Stimulated activated effector memory CD8-positive, alpha-beta T cell treated with anti-CD3 and anti-CD28 coated beads, Interleukin-12 subunit alpha, Interleukin-12 subunit beta, amount 100 ng/mL, for 72 hours (primary cell): ENCODE data around the gene MDK.
"Not testable (repeated sequence)": the region's sequence is repeated elsewhere in the genome, so short reads cannot be mapped to it uniquely, and the experiment has no call there.

Experiments used
- ATAC-seq: fragments of 150-1000 bp; cut with Tn5 transposase; 2 replicates; pipeline ENCODE4 v1.10.0; 2021
- DNase-seq, 2 donors: peaks; one replicate each; pipeline ENCODE4 v3.0.0; 2021 to 2022; ENCODE audit warnings: low spot score in 2 of 2
- H3K27ac Mint-ChIP-seq: one replicate; pipeline ENCODE4 v1.8.0; 2022; ENCODE audit warnings: mild to moderate bottlenecking, mixed read lengths
- H3K36me3 Mint-ChIP-seq: one replicate; pipeline ENCODE4 v1.8.0; 2022; ENCODE audit warnings: mild to moderate bottlenecking, mixed read lengths
- H3K4me1 Mint-ChIP-seq: one replicate; pipeline ENCODE4 v1.8.0; 2022; ENCODE audit warnings: mixed read lengths
- H3K4me3 Mint-ChIP-seq: one replicate; pipeline ENCODE4 v1.8.0; 2022; ENCODE audit warnings: mild to moderate bottlenecking, mixed read lengths
- H3K9me3 Mint-ChIP-seq: one replicate; pipeline ENCODE4 v1.8.0; 2022; ENCODE audit warnings: mixed read lengths

The MDK gene

GRCh38 chr11:46360878-46361277 is 20.6 kb upstream of the MDK start:
- Mint-ChIP-seq H3K9me3 (no peaks in the 10 kb centered on the region), H3K4me3 (peak overlapping the region; percentile 80), H3K4me1 (peaks cover 65% of the 10 kb centered on the region), H3K36me3 (peaks cover 5% of the 10 kb centered on the region), H3K27ac (peak overlapping the region; percentile 96)
- ATAC-seq (peak; percentile 49), DNase-seq (no peak)

- peaks cover 5% of the 10 kb centered on the region for H3K36me3 Mint-ChIP-seq
- H3K27ac Mint-ChIP-seq, result peak overlapping the region; percentile 96
- peak overlapping the region; percentile 80 for H3K4me3 Mint-ChIP-seq
- ATAC-seq (peak; percentile 89), DNase-seq (peak in 1 of 2 donors; percentile 79)
- no peaks in the 10 kb centered on the region for H3K9me3 Mint-ChIP-seq
- peaks cover 58% of the 10 kb centered on the region for H3K4me1 Mint-ChIP-seq
Observed at GRCh38 chr11:46361283-46362155, 19.9 kb upstream of the MDK start.

GRCh38 chr11:46362156-46363030 is 19.1 kb upstream of the MDK start:
- Mint-ChIP-seq H3K9me3 (no peaks in the 10 kb centered on the region), H3K36me3 (peaks cover 5% of the 10 kb centered on the region), H3K4me3 (peak overlapping the region; percentile 80), H3K4me1 (peaks cover 55% of the 10 kb centered on the region), H3K27ac (peak overlapping the region; percentile 96)
- no peak for DNase-seq
- ATAC-seq, result no peak

- peaks cover 53% of the 10 kb centered on the region for H3K4me1 Mint-ChIP-seq
- DNase-seq (no peak), ATAC-seq (no peak)
- H3K36me3 Mint-ChIP-seq, result peaks cover 11% of the 10 kb centered on the region
- peak overlapping the region; percentile 80 for H3K4me3 Mint-ChIP-seq
- H3K27ac Mint-ChIP-seq, result peak overlapping the region; percentile 96
- no peaks in the 10 kb centered on the region for H3K9me3 Mint-ChIP-seq
Observed at GRCh38 chr11:46363031-46363407, 18.4 kb upstream of the MDK start.

- Mint-ChIP-seq H3K4me1 (peaks cover 58% of the 10 kb centered on the region), H3K27ac (peak overlapping the region; percentile 96), H3K9me3 (no peaks in the 10 kb centered on the region), H3K4me3 (peak overlapping the region; percentile 80), H3K36me3 (peaks cover 16% of the 10 kb centered on the region)
- DNase-seq (no peak), ATAC-seq (no peak)
Observed at GRCh38 chr11:46363455-46364005, 17.9 kb upstream of the MDK start.

GRCh38 chr11:46364056-46364455 is 17.4 kb upstream of the MDK start:
- peaks cover 60% of the 10 kb centered on the region for H3K4me1 Mint-ChIP-seq
- H3K36me3 Mint-ChIP-seq, result peaks cover 22% of the 10 kb centered on the region
- no peaks in the 10 kb centered on the region for H3K9me3 Mint-ChIP-seq
- DNase-seq (no peak), ATAC-seq (no peak)
- H3K27ac Mint-ChIP-seq, result peak overlapping the region; percentile 96
- peak overlapping the region; percentile 11 for H3K4me3 Mint-ChIP-seq

- DNase-seq, result no peak
- Mint-ChIP-seq H3K4me3 (no peak overlapping the region), H3K36me3 (peaks cover 29% of the 10 kb centered on the region), H3K9me3 (no peaks in the 10 kb centered on the region), H3K27ac (peak overlapping the region; percentile 96), H3K4me1 (peaks cover 66% of the 10 kb centered on the region)
- ATAC-seq, result no peak
Observed at GRCh38 chr11:46364791-46365190, 16.7 kb upstream of the MDK start.

- Mint-ChIP-seq H3K4me1 (peaks cover 61% of the 10 kb centered on the region), H3K9me3 (no peaks in the 10 kb centered on the region), H3K27ac (no peak overlapping the region), H3K36me3 (peaks cover 39% of the 10 kb centered on the region), H3K4me3 (no peak overlapping the region)
- ATAC-seq (no peak), DNase-seq (no peak)
Observed at GRCh38 chr11:46366260-46366659, 15.2 kb upstream of the MDK start.

- Mint-ChIP-seq H3K4me1 (peaks cover 56% of the 10 kb centered on the region), H3K4me3 (peak overlapping the region; percentile 32), H3K27ac (no peak overlapping the region), H3K9me3 (no peaks in the 10 kb centered on the region), H3K36me3 (peaks cover 42% of the 10 kb centered on the region)
- ATAC-seq (no peak), DNase-seq (no peak)
Observed at GRCh38 chr11:46366661-46367161, 14.8 kb upstream of the MDK start.

GRCh38 chr11:46367244-46367915 is 14.1 kb upstream of the MDK start:
- ATAC-seq (peak; percentile 85), DNase-seq (peak; percentile 72 to 88)
- Mint-ChIP-seq H3K36me3 (peaks cover 49% of the 10 kb centered on the region), H3K27ac (peak overlapping the region; percentile 67), H3K4me1 (peaks cover 51% of the 10 kb centered on the region), H3K9me3 (no peaks in the 10 kb centered on the region), H3K4me3 (peak overlapping the region; percentile 32)

- peak overlapping the region; percentile 67 for H3K27ac Mint-ChIP-seq
- H3K4me1 Mint-ChIP-seq, result peaks cover 45% of the 10 kb centered on the region
- ATAC-seq, result no peak
- no peak overlapping the region for H3K4me3 Mint-ChIP-seq
- peaks cover 54% of the 10 kb centered on the region for H3K36me3 Mint-ChIP-seq
- no peaks in the 10 kb centered on the region for H3K9me3 Mint-ChIP-seq
- no peak for DNase-seq
Observed at GRCh38 chr11:46367916-46368267, 13.6 kb upstream of the MDK start.

GRCh38 chr11:46369458-46370152 is 11.9 kb upstream of the MDK start:
- Mint-ChIP-seq H3K9me3 (no peaks in the 10 kb centered on the region), H3K27ac (peak overlapping the region; percentile 37), H3K4me3 (no peak overlapping the region), H3K36me3 (peaks cover 66% of the 10 kb centered on the region), H3K4me1 (peaks cover 32% of the 10 kb centered on the region)
- ATAC-seq (peak; percentile 64), DNase-seq (peak in 1 of 2 donors; percentile 80)

- H3K27ac Mint-ChIP-seq, result peak overlapping the region; percentile 37
Observed at GRCh38 chr11:46370253-46370652, 11.2 kb upstream of the MDK start.

GRCh38 chr11:46371262-46371661 is 10.2 kb upstream of the MDK start:
- H3K27ac Mint-ChIP-seq, DNase-seq, ATAC-seq, H3K4me3 Mint-ChIP-seq, H3K9me3 Mint-ChIP-seq: not testable (repeated sequence)
- Mint-ChIP-seq H3K36me3 (peaks cover 78% of the 10 kb centered on the region), H3K4me1 (peaks cover 25% of the 10 kb centered on the region)

More at GRCh38 chr11:46370253-46370652, 11.2 kb upstream of the MDK start:
- no peak overlapping the region for H3K4me3 Mint-ChIP-seq
- H3K4me1 Mint-ChIP-seq, result peaks cover 25% of the 10 kb centered on the region
- peaks cover 73% of the 10 kb centered on the region for H3K36me3 Mint-ChIP-seq
- H3K9me3 Mint-ChIP-seq, result no peaks in the 10 kb centered on the region
- ATAC-seq (no peak), DNase-seq (no peak)
